GM19328 (cell line): ENCODE data around the gene SLC25A21.

Experiments used
- ATAC-seq: cut with Tn5 transposase; IDR thresholded peaks from one replicate; pipeline ENCODE4 v1.9.1; 2021; ENCODE audit warnings: mild to moderate bottlenecking, moderate library complexity; ENCODE audit not compliant: unreplicated experiment

The SLC25A21 gene

GRCh38 chr14:37048666-37049071 is 123.7 kb downstream of the SLC25A21 start:
- no peak for ATAC-seq

- ATAC-seq: no peak
Observed at GRCh38 chr14:37047996-37048395, 124.4 kb downstream of the SLC25A21 start.

- no peak for ATAC-seq
Observed at GRCh38 chr14:37047226-37047625, 125.2 kb downstream of the SLC25A21 start.

DNA sequence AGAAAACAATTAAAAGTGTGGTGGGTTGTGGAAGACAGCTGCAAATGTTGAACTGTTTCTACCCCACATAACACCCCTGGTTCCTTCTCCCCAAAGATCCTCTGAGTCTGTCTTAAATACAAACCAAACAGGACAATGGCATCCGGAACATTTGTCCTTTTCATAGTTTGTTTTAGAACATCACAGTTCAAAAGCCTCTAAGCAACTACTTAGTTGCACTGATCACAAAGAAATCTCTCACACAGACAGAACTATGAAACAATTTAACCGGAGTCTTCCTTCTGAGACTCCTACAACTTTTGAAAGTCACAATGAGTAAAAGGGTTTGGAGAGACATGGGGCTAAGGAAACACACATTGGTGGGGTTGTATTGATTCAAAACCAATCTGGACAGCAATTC is 125.6 kb downstream of the SLC25A21 start:
- no peak for ATAC-seq

DNA sequence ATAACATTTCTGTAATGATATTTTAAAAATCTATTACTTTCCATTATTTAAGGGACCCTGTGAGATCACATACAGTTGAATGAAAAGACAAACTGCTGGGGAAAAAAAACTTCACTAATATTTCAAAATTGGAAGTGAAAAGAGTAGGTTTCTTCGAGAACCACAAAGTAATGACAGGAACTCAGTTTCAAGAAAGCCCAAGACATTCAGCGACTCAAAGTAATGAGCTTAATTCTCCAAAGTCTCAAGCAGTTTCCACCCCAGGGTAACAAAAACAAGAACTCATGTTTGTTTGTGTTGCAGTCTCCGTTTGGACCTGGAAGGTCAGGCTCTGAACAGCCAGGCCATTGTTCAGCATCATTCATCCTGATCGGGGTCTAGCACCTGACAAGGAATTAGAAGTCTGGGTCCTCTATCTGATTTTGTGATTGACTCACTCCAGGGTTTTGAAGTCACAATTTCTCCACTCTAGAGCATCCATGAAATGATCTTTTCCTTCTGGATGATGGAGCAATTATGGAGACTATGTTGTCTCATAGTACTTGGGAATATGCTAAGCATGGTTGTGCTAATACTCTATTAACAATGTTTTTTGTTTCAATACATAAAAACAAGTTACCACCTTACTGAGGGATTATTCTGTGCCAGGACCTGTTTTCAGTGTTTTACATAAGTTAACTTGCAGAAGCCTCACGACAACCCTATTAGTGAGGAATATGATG is 126.9 kb downstream of the SLC25A21 start:
- ATAC-seq: no peak

DNA sequence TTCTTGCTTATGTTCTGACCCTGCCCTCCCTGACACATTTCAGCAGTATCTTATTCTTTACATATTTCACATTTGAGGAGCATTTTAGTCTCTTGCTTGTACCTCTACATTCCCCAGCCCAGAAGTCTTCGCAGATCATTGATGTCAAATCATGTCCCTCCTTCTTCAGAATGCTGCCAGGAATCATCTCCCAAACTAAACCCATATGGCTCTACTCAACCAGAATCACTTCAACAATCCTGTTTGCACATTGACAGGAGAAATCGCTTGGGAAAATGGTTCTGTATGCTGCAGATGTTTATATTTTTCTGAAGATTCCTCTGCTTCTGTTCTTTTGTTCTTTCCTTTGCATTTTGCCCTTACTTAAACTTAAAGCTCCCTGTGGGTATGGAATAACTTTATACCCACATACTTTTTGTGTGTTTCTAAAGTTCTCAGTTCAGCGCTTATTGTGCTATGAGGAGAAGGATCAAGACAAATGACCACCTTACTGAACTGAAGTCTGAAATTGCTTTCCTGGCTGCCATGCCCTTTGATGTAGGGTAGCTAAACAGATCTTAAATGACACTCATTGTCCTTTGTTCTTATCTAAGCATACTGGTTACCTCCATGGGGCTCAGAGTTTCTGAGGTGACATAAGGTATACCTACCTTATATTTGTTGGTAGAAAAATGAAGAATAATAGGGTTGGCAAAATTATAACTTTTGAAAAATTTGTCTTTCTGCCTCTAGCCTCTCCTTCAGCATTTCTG is 134.6 kb downstream of the SLC25A21 start:
- ATAC-seq: no peak

DNA sequence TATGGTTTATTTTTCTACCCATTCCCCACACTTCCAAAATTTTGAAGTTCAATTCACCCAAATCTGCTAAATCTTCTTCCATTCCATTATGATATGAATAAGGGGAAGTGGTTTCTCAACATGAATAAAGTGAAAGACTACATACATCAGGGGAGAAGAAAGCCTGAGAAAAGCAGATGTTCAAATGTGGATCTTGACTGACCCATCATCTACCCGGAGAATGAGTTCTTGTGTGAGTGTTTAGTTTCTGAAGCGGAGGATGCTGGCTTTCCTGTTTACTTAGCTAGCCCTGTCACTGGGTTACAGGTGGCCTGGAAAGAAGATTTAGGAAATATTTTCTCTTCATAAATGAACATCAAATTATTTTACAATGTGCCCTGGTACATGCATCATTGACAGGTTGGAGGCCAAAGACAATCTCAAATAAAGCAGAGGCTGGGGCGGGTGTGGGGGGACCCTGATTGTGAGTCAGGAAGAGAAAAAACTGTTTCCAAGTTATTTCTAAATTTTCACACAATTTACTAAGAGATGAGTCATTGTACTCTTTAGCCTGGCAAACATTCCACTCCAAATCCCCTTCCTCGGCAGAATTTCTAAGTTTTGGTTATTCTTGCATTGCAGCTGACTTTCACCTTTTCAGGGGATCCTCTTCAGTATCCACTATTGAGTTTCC is 135.6 kb downstream of the SLC25A21 start:
- ATAC-seq: no peak

DNA sequence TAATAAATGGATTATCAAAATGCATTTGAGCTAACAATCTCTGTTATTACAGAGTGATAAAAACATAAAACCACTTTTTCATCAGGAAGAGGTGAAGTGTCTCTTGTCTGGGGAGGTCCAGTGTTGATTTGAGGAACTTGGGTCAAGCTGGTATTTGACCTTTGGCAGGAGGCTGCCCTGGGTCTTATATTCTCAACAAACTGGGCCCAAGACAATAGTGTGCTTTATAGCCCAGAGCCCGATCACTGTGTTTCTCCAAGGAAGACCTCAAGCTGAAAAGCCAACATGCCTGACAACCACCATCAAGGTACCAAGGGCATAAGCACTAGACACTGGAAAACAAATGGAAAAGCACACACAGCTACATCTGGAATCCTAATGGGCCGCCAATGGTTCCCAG is 137.0 kb downstream of the SLC25A21 start:
- no peak for ATAC-seq

GRCh38 chr14:37034410-37035285 is 137.8 kb downstream of the SLC25A21 start:
- ATAC-seq: no peak

- ATAC-seq: no peak
Observed at GRCh38 chr14:37032863-37033262, 139.5 kb downstream of the SLC25A21 start.

DNA sequence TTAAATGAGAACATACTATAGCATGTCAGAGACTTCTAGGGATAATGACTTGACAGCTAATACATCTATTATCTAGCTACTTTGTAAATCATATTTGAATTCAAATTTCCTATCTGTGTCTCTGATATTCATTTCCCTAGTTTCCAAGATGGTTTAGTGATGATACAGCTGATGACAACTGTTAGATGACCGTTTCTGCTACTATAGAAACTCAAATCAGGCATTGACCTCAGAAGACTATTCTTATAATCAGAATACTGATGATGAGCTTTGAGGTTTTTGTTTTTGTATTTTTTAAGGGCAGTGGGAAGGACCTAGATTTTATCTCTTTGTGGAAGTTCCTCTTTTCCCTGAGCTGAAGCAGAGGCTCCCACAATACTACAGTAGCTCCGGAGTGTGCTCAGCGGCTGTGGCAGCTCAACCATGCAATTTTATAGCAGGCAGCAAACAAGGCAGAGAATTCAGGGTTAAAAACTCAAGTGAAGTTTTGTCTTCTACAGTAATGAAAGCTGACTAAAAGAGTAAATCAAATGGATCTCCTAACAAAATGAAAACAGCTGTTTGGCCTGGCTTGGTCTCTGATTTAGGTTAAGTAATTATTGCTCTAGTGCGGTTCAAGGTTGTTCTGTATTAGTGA is 145.1 kb downstream of the SLC25A21 start:
- no peak for ATAC-seq

GRCh38 chr14:37023875-37024565 is 148.4 kb downstream of the SLC25A21 start:
- no peak for ATAC-seq

DNA sequence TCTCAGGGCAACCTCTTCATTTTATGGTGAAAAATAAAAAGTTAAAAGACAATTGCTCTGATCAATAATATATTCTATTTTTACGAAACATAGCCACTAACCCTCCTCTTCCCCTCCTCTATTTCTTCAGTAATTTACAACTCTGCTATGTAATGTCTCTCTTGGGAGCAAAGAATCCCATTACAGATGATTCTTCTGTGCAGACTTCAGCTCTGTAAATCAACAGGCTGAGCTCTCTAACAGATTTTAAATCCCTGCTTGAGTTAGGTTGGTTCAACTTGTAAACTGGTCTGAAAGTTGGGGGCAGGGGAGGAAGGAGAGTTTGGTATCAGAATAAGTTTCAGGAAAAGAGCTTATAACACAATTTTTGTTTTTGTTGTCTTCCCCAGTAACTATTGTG is 151.0 kb downstream of the SLC25A21 start:
- ATAC-seq: no peak

GRCh38 chr14:37019488-37019887 is 152.9 kb downstream of the SLC25A21 start:
- no peak for ATAC-seq

DNA sequence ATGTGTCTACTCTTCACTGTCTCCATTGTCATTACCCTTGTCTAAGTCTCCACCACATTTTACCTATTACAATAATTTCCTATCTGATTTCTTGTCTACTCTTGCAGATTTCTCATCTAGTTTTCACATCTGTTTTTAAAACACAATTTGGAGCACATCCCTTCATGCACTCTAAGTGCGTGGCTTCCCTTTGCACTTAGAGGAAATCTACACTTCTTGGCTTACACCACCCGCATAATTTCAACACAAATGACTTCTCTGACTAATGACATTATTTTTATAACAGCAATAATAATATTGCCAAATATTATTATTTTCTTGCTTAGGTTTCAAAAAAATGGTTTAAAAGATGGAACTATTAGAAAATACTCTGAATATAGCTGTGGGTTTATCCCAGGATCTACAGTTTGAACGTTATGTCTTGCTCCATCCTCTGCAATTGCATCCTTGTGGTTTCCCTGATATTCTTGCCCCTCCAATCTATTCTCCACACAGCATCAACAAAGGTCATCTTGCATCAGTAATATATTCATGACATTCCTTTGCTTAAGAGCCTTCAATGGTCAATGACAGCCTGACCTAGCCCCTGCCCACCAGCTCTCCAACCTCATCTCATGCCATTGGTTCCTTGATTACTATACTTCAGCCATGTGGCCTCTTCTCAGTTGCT is 153.7 kb downstream of the SLC25A21 start:
- no peak for ATAC-seq

GRCh38 chr14:37013078-37013477 is 159.3 kb downstream of the SLC25A21 start:
- ATAC-seq: no peak

DNA sequence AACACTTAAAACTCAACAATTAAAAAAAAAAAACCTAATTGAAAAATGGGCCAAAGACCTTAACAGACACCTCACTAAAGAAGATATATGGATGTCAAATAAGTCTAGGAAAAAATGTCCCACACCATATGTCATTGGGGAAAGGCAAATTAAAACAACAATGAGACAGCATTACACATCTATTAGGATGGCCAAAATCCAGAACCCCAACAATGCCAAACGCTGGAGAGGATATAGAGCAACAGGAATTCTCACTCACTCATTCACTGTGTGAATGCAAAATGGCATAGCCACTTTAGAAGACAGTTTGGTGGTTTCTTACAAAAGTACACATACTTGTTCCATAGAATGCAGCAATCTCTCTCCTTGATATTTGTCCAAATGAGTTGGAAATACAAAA is 173.7 kb downstream of the SLC25A21 start:
- no peak for ATAC-seq

DNA sequence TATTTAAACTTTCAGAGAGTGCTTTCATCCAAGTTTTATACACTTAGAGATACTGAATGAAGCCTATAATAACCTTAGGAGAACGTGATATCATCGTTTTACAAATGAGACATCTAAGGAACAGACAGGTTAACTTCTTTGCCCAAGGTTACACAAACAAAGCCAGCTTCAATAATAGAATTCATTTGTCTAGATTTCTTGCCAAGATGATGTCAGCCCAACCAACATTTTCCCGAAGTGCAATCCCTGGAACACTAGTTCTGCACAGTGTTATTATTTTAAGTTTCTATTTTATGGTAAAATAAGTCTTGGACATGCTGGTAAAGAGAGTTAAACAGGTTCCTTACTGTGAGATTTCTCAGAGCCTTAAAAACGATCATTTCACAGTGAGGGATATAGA is 174.6 kb downstream of the SLC25A21 start:
- ATAC-seq: no peak

GRCh38 chr14:36996857-36997590 is 175.4 kb downstream of the SLC25A21 start:
- ATAC-seq: no peak
